DMS153 (cell line): Measurements from ENCODE around the gene MAST3.

ENCODE experiments used
- DNase-seq: peaks from one replicate; lab custom pipeline; 2025; lab: John Stamatoyannopoulos, UW

MAST3 gene

DNA sequence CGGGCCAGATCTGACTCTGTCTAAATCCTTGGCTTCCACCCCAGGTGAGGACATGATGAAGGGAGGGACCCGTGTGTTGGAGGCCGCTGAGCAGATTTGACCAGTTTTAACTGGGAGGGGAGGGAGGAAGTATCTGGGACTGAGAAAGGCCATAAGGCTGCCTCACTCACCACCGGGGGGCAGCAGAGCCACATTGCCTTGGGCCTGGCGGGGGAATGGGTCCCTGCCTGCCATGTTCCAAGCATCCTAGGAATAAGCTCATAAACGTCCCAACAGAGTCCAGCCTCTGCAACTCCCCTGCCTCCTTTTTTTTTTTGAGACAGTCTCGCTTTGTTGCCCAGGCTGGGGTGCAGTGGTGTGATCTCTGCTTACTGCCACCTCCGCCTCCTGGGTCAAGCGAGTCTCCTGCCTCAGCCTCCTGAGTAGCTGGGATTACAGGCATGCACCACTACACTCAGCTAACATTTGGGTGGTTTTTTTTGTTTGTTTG is 15.5 kb downstream of the MAST3 start:
- DNase-seq: peak; percentile 58

DNA sequence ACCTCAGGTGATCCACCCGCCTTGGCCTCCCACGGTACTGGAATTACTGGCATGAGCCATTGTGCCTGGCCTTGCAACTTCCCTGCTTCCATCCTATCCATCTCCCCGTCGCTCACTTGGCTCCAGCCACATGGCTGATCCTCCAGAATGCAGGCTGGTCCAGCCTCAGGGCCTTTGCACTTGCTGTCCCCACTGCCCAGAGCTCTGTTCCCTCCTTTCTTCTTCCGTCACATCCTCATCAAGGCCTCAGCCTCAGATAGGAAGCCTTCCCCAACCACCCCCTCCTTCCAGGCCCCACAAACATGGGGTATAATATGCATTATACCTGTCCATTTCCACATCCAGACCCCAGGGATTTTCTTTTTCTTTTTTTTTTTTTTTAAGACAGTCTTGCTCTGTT is 16.2 kb downstream of the MAST3 start:
- DNase-seq: no peak

DNA sequence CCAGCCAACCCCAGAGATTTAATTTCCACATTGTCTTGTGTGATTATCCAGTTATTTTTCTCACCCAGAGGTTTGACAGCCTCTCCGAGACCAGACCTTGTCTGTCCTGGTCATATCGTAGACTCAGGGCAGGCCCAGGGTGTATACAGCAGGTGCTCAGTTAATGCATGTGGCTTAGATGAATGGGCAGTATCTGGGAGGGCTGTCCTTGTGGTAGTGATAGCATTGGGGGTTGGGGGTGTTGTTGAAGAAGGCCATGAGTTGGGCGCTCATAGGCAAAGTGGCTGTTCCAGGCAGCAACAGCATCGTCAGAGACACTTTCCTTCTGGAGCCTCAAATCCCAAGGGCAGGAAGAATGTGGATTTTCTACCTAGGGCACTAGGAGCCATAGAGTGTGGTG is 16.9 kb downstream of the MAST3 start:
- DNase-seq: no peak

DNA sequence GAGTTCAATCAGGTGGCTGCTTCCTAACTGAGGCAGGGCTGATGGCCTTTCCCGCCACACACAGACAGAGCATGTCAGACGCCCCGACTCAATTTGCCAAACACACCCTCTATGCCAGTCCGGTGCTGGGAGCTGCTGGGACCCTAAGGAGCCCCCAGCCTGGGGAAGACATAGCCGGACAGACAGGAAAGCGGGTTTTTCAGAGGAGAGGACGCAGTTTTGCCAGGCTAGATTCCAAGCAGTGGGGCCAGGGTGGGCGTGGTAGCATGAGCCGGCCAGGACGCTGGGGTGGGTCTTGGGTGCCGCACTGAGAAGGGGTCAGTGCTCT is 19.8 kb downstream of the MAST3 start:
- no peak for DNase-seq

DNA sequence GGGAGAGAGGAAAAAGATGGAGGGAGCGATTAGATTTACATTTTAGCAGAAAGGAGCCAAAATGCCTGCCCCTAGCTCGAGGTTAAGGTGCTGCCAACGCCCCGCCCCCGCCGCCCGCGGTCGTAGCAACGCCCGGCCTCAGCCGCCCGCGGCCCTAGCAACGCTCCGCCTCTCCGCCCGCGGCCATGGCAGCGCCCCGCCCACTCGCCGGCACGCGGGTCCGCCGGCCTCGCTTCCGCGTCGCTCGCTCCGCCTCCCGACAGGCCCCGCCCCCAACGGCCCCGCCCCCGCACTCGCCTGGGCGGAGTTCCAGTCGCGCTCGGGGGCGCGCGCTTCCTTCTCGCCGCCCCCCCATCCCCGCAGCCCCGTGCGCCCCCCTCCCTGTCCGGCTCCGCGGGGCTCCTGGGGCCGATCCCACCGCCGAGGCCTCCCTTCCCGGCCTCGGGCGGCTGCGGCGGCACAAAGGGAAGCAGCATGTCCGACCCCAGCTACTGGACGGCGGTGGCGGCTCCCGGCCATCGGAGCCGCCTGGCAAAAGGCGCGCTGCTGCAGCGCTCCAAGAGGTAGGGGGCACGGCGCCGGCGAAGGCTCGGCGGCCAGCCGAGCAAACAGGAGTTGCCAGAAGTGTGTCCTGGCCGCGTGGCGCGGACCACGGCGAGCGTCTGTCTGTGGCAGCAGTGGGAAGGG is 20.3 kb downstream of the MAST3 start:
- DNase-seq: peak; percentile 72

DNA sequence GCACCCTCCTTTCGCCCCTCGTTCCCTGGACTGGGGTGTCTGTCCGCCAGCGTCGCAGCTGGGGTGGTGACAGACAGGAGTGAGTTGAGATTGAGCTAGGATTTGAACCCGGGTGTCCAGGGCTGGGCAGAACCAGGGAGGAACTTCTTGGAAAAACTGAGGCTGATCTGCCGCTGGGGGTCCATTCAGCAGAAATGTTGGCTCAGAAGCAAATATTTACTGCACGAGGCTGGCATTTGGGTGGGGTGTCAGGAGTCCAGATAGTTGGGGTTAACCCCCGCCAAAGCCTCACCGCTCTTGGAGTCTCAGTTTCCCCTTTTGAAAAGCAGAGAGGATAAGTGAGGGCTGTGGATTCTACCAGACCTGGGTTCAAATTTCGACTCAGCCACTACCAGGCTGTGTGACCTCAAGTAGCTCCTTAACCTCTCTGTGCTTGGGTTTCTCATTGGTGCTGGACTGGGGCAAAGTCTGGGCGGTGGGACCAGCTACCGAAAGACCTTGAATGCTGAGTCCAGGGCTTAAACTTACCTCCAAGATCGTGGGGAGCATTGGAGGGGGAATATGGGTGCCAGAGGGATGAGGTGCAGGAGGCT is 20.9 kb downstream of the MAST3 start:
- DNase-seq: no peak

DNA sequence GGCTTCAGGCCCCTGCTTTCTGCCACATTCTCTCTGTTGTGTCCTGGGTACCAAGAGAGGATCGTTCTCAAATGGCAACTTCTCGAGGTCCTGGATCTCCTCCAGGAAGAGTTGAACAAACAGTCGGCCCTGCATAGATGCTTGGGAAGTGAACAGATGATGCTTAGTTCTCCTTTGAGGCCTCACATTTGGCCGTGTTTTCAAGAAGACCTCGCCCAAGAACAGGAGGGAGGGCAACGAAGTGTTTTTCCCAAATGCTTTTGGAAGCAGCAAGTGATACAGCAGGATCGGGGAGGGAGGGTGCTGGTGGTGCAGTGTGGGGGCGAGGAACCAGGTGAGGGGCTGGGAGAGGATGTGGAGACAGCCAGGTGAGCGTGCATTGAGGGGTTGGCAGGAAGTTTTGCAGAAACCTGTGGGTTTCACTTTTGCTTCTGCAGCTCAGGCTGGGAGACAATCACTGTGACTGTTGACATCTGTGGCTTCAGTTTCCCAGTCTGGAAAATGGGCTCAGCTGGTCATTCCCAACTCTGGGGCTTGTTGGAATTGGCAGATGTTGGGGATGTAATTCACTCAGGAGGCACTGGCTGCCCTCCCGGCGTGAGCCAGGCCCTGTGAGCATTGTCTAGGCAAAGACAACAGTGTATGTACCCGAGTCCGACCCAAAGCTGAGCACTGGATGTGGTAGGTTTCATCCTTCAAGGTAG is 21.6 kb downstream of the MAST3 start:
- DNase-seq: no peak

DNA sequence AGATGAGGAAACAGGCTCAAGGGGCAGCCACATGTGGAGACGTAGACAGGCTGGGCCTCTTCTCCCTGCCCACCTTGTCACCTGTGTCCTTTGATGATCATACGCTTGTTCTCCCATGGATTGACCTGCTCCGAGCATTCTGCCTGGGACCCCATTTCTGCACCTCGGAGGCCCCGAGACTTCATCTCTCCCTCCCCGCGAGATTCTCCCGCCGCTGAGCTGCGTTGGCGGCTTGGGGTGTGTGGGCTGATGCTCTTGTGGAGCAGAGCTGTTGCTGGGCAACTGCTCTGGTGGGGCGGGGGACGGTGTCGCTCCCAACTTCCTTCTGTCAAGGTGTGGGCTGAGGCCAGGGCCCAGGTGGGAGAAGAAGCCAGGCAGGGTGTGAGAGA is 22.1 kb downstream of the MAST3 start:
- no peak for DNase-seq

DNA sequence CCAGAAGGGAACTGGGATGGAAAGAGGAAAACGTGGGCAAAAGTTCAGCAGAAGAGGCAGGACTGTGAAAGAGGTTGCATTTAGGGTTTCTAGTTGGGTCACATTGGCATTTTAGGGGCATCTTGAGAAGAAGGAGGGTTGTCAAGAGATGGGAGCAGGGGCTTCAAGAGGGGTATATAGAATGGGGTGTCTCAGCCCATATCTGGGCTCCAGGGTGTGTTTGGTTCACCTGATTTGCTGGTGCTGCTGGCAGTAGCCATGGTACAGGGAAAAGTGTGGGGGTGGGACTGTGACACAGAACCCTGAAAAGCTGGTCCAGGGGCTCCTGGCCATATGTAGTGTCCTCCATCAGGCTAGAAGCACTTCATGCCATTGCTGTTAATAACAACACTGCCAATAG is 22.5 kb downstream of the MAST3 start:
- no peak for DNase-seq

DNA sequence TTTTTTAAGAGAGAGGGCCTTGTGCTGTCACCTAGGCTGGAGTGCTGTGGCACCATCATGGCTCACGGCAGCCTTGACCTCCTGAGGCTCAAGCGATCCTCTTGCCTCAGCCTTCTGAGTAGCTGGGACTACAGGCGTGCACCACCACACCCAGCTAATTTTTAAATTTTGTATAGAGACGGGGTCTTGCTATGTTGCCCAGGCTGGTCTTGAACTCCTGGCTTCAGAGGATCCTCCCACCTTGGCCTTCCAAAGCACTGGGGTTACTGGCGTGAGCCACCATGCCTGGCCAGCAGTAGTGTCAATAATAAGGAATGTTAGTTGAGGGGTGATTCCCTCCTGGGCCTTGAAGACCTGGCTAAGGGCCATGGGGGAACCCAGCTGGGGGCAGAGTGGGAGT is 23.6 kb downstream of the MAST3 start:
- no peak for DNase-seq

DNA sequence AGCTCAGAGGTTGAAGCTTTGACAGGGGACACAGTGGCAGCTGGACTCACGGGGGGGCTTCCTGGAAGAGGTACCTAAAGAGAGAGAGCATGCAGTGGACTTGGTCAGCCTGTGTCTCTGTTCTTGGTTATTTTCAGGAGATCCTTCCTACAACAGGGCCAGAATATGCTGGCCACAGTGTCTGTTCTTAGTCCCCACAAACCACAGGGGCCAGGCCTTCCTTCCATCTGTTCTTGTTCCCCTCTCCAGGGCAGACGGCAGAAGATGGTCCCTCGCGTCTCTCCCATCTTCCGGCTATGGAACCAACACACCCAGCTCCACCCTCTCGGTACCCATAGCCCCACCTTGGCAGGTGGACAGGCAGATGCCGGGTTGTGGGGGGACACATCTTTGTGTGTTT is 24.8 kb downstream of the MAST3 start:
- DNase-seq: no peak

DNA sequence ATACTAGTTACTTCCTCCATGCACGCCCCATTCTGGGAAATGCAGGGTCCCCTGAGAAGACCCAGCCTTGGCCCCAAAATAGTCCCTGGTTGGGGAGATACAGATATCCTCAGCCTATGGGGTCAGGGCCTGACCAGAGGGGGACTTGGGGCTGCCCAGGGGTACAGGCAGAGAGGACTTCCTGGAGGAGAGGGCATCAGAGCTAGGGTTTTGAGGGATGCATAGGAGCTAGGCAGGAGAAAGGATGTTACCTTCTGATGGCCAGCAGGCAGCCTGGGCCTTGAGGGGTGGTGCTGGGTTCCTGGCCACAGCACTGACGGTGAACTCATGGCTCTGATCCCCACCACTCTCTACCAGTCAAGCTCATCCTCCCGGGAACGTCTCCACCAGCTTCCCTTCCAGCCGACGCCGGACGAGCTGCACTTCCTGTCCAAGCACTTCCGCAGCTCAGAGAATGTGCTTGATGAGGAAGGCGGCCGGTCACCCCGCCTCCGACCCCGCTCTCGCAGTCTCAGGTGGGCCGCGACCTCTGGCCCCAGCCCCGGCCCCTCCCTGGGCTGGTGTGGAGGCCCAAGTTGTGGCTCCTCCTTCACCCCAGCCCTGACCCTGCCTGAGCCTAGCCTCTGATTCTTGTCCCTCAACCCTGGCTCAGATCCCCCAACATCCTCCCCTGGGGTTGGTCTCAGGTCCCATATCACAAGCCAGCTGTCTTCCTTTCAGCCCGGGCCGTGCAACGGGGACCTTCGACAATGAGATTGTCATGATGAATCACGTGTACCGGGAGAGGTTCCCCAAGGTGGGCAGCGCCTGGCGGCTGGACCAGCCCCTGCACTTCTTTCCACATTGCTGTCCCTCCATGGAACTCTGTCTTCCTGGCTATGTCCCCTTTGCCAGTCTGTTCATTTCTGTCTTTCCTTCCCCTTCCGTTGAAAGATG is 25.6 kb downstream of the MAST3 start:
- DNase-seq: no peak

DNA sequence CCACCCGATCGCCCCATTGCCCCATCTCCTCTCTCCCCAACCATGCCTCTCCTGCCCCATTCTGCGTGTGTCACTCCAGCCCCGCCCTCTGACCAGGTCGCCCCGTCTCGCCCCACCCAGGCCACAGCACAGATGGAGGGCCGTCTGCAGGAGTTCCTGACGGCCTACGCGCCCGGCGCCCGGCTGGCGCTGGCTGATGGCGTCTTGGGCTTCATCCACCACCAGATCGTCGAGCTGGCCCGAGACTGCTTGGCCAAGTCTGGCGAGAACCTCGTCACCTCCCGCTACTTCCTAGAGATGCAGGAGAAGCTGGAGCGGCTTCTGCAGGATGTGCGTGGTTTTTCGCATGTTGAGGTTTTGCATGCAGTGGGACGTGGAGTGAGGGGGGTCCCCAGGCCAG is 26.2 kb downstream of the MAST3 start:
- DNase-seq: no peak

DNA sequence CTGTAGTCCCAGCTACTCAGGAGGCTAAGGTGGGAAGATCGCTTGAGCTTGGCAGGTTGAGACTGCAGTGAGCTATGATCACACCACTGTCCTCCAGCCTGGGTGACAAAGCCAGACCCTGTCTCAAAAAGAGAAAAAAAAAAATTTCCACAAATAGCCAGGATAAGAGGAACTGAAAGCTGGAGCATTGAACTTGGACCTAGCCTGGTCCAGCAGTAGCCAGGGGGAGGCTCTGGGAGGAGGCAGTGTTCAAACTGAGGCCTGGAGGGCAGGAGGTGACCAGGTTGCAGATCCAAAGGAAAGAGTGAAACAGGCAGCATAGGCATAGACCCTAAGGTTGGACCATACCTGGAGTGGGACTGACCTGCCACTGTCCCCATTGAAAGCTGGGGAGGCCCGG is 28.5 kb downstream of the MAST3 start:
- no peak for DNase-seq

DNA sequence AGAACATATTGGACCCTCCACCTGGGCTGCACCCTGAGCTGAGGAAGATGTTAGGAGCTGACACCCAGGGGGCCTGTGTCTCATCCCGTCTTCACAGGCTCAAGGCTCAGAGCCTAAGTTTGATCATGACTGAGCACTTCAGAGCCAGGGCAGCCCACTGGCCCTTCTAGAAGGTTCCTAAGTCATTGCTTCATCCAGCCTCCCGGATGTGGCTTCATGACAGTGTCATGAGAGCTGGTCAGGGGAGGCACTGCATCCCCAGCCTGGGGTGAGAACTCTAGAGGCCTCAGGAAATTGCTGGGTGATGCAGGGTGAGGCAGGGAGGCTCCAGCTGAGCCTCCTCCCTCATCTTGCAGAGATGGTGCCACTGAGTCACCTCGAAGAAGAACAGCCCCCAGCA is 30.5 kb downstream of the MAST3 start:
- no peak for DNase-seq

DNA sequence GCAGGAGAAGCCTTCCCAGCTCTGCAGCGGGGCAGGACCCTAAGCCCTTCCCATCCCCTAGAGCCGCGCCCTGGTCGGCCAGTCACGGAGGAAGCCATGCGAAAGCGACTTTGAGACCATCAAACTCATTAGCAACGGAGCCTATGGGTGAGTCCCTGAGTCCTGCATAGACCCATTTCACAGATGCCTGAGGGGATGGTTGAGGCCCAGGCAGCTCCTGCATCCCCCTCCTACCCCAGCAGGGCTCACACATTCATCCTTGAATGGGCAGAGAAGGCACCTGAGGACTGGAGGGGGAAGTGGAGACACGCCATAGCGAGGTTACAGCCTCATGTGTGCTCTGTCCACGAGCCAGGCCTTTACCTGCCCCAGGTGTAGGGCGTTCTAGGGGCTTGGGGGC is 31.2 kb downstream of the MAST3 start:
- DNase-seq: no peak

DNA sequence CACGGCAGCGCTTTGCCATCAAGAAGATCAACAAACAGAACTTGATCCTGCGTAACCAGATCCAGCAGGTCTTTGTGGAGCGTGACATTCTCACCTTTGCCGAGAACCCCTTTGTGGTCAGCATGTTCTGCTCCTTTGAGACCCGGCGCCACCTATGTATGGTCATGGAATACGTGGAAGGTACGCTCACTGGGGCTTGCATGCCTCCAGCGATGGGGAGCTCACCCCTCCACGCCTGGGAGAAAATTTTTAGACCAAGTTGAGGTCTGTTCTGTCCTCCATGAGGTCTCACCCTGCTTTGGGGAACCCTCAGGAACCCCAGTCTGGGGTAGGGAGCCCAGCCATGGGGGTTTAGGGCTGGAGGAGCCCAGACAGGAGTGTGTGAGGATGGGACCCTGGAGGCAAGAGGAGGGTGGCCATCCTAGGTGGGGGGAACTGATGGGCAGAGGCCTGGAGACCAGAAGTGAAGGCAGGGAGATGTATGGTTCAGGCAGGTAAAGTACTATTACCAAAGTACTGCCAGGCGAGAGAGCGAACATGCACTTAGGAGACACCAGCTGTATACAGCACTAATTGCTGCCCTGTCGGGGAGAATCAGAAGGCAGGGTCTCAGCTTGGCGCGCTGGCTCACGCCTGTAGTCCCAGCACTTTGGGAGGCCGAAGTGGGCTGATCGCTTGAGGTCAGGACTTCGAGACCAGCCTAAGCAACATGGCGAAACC is 33.1 kb downstream of the MAST3 start:
- DNase-seq: no peak

DNA sequence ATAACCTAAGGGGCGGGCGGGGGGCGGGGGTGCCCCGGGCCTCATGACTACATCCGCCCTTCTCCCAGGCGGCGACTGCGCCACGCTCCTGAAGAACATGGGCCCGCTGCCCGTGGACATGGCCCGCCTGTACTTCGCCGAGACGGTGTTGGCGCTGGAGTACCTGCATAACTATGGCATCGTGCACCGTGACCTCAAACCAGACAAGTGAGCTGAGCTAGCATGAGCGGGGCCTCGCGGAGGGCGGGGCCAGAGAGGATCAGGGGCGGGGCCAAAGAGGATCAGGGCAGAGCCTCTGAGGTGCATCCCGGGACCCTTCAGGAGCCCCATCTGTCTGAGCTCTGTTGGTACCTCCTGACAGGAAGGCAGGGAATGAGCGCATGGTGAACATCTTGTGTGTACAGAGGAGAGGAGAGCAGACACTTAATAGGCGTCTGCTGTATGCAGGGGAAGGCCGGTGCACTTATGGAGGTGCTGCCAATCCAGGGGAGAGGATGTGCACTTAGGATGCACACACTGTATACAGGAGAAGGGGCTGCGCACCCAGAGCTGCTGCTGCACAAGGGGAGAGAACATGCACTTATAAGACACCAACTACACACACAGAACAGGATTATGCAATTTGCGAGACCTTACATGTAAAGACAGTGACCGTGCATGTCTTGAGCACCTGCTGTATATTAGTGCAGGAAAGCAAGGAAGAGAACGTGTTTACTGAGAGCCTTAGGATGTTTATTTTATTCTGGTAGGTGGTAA is 34.4 kb downstream of the MAST3 start:
- DNase-seq: no peak

DNA sequence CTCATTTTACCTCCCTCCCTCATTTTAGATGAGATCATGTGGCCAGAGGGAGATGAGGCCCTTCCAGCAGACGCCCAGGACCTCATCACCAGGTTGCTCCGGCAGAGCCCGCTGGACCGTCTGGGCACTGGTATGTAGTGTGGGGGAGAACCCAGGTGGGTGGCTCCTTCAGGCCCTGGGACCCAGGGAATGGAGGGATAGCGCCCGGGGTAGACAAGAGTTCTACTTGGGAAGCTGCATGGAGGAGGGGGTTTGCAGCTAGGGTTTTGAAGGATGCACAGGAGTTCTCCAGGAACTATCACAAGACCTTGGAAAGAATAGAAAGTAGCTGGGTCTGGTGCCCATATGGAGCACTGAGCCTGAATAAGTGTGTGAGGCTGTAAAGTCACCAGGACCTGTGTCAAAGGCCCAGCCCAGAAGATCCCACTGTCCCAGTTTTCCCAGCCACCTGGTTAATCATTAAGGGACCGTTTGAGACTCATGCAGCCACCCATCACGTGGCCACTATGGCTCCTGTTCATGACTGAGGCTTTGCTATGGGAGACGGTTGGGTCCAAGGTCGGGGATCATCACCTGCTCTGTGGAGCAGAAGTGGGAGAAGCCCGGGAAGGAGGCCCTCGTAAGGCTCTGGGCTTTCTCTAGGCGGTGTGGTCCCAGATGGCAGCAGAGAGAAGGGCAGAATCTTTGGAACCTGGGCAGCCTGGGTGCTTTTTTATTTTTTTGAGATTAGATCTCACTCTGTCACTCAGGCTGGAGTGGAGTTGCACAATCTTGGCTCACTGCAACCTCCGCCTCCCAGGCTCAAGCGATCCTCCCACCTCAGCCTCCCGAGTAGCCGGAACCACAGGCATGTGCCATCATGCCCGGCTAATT is 38.4 kb downstream of the MAST3 start:
- DNase-seq: no peak

DNA sequence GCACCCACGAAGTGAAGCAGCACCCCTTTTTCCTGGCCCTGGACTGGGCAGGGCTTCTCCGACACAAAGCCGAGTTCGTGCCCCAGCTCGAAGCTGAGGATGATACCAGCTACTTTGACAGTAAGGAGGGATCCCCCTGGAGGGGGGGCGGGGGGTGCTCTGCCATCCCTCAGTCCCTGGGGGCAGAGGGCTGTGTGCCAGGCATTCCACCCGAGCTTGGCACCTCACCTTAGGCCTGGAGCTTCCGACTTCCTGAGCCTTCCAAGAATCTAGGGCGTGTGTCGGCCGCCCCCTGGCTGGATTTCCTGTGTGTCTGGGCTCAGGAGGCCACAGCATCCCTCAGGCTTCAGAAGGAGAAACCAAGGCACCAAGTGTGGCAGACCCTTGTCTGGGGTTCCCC is 39.7 kb downstream of the MAST3 start:
- no peak for DNase-seq
